ENCODE results near the gene RRBP1.
"Not testable (repeated sequence)": the region's sequence is repeated elsewhere in the genome, so short reads cannot be mapped to it uniquely, and the experiment has no call there.

Gene RRBP1

DNA sequence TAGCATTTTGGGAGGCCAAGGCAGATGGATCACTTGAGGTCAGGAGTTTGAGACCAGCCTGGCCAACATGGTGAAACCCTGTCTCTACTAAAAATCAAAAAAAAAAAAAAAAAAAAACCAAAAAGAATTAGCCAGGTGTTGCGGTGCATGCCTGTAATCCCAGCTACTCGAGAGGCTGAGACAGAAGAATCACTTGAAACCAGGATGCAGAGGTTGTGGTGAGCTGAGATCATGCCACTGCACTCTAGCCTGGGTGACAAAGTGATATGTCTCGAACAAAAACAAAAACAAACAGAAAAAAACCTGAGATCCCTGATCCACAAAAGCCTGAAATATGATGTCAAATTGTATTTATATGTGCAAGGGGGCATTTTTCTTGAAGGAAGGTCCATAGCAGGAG is 25.9 kb upstream of the RRBP1 start:
- DNase-seq, result not testable (repeated sequence)

DNA sequence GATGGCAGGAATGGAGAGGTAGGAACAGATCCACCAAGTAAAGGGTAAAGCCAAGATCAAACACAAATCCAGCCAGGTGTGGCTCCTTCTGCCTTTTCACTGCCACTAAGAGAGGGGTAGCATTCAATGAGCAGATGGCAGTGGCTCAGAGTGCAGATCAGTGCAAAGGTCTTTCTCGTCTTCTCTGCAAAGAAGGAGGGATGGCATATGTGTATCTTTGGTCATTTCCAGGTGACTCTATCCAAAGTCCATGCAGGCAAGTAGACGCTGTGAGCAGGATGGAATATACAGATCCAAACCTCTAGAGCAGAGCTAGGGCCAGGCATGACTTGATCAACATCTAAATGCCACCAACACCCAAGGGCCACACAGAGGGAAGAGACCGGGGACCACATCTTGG is 24.6 kb upstream of the RRBP1 start:
- no peak for DNase-seq

DNA sequence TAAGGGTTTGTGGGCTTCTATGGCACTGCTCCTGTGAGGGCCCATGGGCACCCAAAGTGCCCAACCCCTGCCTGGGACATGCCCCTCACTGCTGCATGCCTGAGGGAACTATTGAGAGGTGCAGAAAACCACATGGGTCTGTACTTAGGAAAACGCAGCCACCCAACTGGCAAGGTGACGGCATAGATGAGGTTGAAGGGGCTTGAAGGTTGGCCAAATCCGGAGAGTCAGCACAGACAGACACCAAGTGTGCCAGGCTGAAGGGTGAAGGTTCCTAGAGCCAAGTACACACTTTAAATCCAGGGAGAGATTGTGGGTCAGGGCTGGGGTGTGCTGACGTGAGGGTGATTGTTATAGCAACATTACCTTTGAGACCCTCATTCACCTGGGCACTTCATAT is 23.9 kb upstream of the RRBP1 start:
- no peak for DNase-seq

DNA sequence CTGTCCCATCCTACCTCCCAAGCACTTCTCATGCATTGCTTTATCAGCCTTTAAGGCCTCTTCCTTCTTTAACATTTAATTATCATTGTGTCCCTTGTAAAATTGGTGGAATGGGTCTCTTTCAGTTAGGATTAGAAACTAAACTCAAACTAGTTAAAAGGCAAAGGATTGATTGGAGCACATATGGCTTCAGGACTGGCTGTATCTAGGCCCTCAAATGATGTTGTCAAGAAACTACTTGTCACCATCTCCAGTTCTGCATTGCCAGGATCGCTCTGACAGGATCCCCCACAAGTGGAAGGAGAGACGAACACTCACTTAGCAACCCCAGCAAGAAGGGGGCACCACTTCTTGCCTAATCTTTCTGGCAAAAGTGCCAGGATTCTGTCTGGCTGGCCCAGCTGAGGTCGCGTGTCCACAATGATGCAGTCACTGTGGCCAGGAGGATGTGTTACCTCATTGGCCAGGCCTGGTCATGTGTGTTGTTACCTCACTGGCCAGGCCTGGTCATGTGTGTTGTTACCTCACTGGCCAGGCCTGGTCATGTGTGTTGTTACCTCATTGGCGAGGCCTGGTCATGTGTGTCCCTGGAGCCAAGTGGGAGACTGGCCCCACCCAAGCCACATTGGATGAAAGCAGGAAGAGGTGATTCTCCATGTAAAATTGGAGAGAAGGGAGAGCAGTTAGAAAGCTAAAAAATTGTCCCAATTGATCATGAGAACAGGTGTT is 22.7 kb upstream of the RRBP1 start:
- no peak for DNase-seq

DNA sequence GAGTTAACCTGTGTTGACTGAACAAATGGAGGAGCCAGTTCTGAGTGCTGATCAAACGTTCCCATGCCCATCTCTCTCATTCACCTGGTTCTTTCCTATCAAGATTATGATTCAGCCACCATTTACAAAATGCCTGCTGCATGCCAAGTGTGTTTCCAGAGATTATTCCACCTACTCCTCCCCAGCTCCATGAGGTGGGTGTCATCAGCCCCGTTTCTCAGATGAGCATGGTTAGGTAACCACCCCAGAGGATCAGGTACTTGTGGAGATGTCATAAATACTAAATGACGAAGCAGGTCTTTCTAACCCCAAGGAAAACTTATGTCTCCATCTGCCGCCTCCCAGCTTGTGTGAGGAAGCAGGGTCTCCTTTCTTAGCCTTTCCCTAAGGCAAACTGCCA is 19.8 kb upstream of the RRBP1 start:
- DNase-seq, result no peak

DNA sequence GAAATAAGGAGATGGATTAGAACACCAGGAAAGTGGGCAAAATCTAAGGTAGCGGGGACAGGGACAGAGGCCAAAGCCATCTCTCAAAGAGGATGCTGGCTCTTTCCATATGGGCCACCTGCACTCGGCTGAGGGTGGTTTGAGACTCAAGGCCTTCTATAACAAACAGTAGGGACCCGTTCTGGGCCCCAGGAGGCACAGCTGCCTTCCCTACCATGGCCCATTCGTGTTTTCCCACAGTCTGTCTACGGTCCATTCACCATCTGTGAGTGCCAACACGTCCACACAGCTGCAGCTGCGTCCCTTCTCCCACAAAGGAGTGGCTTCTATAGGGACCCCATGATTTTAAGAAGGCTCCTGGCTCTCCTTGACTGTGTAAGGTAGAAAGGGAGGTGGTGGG is 18.6 kb upstream of the RRBP1 start:
- no peak for DNase-seq

DNA sequence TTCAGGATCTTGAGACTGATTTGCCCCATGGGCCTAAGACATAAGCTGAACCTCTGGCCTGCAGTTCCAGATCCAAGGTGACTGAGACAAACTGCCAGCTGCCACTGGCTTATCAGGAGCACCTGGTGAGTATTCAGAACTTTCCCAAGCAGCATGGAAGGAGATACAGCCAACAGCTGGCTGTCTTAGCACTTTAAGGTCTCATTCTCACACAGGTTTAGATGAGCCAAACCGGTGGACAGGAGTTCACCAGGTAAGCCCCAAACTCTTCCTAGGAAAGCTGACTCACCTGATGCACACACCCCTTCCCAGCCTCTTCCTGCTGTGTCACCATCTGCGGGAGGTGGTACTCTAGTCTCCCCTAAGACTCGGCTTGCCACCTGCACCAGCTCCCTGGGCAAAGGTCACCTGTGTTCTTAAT is 17.9 kb upstream of the RRBP1 start, which contains the start of gene BANF2:
TSS of gene BANF2 (plus strand) at position 36 of the 421 bp plus-strand sequence. CDS start 25,060 bp downstream, outside the sequence.
- DNase-seq, result no peak

DNA sequence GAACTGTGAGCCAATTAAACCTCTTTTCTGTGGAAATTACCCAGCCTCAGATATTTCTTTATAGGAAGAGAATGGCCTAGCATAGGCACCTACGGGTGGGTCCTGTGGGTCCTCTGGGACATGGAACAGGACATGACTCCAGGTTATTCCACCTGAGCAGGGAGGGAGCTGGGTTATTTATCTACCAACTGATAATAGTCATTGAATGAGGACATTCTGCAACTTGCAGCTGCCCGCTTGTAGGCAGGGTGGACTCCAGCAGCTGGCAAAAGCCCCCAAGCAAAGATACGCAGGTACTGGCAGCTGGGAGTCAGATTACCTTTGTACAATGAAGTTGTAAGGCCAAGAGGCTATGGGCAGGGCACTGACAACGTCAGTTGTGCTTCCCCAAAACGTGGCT is 16.3 kb upstream of the RRBP1 start:
- DNase-seq, result no peak

DNA sequence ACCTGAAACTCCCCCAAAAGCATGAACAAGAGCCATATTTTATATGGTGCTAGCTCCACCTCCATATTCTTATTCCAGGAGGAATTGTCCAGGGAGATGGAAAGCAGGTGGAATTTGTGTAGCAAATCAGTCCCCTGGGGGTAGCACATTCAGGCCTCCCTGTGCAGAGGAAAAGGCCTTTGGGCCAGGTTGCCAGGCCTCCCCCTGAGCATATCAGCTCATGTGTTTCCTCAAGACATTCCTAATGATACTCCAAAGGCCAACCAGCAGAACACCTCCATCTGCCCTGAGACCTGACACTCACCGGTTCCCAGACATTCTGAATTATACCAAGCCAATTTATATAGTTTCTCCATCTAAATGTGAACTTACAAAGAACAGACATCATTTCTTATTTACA is 15.1 kb upstream of the RRBP1 start:
- no peak for DNase-seq

DNA sequence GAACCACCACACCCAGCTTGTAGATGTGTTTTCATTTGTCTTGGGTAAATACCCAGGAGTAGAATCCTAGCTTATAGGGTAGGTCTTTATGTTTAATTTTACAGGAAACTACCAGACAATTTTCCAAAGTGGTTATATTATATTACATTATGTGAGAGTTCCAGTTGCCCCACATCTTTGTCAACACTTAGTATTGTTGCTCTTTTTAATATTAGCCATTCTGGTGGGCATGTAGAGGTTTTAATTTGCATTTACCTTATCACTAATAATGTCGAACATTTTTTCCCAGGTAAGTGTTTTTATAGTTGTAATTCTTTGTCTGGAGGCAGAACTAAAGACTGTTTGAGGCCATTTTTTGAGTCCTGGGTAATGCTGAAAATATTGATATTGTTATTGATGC is 14.2 kb upstream of the RRBP1 start:
- DNase-seq, result no peak

DNA sequence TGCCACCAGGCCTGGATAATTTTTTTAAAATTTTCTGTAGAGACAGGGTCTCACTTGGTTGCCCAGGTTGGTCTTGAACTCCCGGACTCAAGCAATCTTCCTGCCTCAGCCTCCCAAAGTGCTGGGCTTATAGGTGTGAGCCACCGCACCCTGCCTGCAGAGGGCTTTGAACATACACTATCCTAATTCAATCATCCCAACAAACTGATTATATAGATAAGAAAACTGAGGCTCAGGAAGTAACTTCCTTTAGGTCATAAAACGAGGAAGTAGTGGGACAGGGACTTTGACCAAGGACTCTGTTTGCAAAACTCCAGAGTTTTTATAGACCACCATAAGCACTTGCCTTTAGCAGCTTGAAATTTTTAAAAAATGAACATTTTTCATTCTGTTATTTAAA is 12.7 kb upstream of the RRBP1 start:
- no peak for DNase-seq

DNA sequence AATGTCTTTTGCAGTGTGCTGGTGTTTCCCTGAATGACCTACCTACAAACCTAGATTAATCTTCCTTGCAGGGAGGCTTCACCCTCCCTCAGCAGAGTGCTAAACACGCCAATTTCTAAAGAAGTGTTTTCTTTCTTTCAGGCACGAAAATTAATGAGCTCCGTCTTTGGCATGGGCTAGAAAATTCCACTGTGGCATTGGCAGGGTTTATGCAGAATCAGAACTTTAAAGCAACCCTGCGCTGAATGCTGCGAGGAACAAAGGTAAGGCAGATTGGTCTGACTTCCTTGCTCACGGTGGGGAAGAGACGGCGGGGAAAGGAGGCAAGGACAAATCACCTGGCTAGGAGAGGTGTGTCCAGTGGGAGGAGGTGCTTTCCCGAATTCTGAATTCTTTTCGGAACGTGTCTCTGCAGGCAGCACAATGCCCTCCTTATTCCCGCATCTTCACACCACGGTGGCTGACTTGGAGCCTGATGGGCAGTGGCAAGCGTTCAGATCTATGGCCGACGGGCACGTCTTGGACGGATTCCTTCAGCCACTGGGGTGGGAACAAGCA is 11.5 kb upstream of the RRBP1 start:
- no peak for DNase-seq

DNA sequence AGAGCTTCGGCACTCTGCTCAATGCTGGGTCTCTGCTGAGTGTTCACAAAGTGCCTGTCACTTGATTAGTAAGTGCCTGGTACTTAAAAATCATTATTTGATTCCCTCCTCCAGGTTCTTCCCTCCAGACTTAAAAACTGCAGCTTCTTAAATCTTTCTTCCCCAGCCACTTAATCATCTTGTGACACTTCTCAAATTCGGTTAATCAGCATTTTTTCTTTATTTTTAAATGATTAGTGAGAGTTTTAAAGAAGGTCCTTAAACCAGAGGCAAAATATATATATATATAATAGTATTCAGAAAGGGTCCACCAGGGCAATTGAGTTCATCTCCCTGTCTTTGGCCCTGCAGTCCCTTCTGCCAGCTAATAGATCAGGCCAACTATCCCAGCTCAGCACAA is 9.7 kb upstream of the RRBP1 start:
- no peak for DNase-seq

DNA sequence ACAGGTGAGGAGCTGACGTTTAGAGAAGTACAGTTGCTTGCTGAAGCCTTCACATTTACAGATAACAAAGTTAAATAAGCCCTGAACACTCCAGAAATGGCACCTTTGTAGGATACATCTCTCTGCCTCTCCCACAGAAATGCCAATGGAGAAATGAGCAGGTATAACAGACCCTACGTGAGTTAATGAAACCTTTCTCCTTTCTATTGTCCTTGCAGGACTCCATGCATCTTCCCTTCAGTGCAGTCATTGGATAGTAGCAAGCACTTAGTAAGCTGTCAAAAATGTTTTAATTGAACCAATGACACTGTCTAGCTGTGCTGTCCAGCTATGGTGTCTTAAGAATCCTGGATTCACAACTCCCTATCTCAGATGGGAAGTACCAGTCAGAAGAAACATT is 8.1 kb upstream of the RRBP1 start:
- no peak for DNase-seq

DNA sequence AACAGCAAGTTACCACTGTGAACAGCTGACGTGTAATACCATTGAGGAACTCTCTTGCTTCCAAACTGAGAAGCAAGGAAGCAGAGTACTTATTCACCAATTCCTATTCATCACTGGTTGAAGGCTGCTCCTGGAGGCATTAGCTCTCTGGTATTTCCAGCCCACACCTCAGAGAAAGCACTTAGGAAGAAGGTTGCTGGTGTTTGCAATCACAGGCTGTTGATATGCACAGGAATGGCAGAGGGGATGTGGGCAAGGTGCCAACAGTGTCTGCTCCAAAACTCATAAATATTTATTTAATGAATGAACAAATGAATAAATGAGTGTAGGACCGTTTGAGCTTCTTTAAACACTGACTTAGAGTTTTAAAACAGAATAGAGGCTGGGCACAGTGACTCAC is 6.9 kb upstream of the RRBP1 start:
- no peak for DNase-seq

DNA sequence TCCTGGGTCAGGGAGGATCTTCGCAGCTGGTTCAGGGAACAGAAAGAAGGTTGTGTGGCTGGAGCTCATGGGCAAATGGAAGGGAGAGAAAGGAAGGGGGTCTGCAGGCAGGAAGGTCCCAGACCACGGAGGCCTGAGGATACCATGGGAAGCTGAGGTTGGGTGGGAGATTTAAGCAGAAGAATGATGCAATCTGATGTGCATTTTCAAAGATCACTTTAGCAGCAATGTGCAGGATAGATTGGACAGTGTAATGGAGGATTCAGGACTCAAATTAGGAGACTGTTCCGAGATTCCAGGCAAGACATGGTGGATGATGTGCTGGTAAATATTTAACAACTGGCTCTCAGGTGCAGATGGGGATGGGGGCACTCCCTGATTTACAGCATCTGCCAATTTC is 5.8 kb upstream of the RRBP1 start:
- DNase-seq, result no peak

DNA sequence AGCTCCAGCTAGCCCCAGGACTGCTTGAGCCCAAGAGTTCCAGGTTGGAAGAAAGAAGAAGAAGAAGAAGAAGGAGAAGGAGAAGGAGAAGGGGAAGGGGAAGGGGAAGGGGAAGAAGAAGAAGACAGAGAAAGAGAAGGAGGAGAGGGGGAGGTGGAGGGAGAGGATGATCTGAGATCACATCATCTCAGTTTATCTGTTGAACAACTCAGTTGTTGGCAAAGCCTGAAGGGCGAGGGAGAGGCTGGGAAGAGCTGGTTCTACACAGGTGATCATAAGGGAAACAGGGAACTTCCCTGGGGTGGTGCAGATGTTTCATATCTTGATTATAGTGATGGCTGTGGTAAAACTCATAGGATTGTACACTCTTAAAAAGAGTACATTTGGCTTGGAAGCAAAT is 3.1 kb upstream of the RRBP1 start:
- DNase-seq, result no peak

DNA sequence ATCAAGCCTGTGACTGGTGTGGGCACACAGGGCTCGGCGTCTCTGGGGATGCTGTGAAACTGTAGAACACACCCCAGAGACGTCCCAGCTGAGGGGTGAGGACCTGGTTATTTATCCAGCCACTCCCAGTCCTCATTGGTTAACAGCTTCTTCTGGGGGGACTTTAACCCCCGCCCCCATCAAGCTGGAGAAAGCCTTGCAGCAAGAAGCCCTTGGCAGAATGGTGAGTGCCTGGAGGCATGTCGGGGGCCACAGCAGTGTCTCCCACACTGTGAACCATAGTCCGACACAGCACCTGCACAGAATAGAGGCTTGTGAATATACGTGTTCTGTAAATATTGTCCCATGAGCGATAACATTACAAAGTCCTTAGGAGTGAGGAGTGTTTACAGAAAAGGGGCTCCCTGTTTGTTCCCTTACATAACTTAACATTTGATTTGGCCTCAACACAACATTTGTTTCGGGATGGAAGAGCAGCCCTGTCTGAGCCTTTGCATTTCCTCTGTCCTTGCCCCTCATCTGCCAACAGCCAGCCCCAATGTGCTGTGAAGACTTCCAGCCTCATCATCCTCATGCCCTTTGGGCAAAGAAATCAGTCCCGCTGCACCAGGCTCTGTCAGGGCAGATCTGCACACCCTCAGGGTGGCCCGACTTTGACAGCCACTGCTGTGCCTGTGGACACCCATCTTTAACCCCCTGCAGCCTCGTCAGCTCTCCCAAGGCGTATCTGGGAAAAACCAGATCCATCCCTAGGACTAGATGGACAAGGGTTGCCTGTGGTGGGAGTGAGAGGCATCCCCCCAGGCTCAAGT is 2.2 kb upstream of the RRBP1 start:
- no peak for DNase-seq

DNA sequence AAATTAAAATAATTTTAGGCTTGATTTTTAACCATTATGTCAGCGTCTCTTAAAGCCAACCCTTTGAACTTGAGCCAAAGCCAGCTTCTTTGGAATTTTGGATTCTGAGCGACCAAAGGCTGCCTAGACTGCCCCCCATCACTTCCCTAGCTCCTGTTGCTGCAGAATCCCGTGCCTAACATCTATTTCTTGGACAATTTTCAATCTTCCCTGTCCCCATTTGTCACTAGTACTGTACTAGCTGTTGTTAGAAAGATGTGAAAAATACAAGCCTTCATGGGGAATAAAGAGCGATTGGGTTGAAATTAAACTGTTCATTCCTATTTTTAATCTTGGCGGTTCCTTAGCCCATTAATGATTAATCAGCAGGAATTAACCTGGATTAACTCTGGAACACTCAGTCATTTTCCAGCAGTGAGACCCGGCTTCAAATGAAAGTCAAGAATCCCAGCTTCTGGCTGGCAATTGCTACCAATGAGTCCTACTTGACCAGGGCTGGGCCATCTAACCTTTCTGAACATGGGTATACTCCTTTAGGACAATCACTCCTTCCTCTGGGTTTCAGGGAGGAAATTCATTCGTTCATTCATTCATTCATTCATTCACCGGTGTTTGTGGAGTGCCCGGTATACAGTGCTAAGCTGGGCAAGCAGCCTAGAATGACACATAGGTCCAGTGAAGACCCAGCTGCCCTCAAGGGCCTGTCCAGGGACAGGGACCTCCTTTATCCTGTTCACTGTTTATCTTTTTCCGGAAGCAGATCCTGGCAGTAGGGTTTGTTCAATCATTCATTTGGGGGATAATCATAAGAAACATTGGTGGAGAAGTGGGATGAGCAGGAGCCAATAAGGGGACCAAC is 1.4 kb upstream of the RRBP1 start:
- no peak for DNase-seq

DNA sequence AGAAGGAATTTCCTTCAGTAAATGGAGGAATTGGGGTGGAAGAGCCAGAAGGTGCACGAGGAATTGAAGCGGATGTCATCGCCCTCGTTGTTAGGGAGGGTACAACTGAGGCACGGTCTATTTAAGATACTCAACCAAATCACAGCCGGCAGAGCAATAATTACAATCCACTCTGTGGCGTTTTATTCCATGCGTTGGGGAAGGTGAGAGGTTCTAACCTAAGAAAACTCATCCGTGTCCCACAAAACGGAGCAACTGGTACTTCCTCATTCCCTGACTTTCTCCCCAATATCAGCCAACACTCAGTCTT is 802 bp upstream of the RRBP1 start:
- DNase-seq, result no peak

DNA sequence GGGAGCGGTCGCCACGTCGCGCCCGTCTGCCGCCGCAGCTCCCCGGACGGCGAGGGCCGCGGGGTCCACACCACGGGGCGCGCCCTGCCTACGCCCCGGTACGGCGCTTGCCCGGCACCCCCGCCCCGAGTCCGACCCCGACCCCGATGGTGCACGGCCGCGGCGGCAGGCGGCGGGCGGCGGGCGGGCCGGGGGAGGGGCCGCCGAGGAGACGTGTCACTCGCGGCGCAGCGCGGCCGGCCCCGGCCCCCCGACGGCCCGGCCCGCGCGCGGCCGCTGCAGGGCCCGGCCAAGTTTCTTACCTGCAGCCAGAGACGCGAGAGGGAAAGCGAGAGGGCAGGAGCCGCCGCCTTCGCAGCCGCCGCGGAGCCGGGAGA is 328 bp downstream of the RRBP1 start:
- no peak for DNase-seq

DNA sequence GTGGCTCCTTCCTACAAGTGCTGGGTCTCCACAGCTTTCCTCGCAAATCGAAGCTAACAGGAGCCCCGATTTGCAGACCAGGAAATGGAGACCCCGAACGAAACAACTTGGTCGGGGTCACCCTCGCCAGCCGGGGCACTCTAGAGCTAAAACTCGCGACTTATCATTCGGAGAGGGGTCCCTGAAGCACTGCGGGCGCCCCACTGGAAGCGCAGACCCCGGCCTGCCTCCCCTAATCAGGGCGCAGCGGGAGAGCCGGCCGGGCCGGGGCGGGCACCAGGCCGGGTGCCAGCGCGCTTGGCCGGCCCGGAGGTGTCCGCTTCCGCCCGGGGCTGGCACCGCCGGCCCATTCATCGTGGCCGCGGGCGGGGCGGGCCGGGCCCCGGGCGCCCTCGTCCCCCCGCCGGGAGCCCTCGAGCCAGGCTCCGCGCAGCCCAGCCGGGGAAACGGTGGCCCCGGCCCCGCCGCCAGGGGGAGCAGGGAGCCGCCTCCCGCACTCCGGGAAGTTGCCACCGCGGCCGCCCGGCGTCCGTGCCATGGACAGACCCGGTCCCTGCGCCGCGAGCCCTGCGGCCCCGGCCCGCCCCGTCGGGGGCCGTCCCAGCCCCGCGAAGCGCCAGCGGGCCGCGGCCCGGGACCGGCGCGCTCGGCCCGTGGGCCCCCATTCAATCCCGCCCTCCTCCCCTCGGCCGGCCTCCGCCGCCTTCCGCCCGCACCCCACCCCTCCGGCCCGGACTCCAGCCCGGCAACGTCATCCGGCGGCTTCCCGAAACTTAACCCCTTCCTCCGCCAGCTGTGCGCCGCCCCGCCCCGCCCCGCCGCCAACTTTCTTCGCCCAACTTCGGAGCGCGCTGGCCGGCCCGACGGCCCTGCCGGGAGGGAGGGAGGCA is 961 bp downstream of the RRBP1 start:
- DNase-seq, result peak; percentile 29

All from NCI-H1092 (cell line).